ENCODE measurements around the gene SDS.

- TF ChIP-seq EZH2phosphoT487 (IDR thresholded peaks at IDR 0.05; ENCODE audit: insufficient read depth, low read depth) (no peak), EZH2 (IDR thresholded peaks at IDR 0.05; ENCODE audit: insufficient read depth, poor library complexity, severe bottlenecking) (no peak)
Observed at GRCh38 chr12:113361574-113362370, 41.9 kb downstream of the SDS start.
